Measurements from ENCODE around the gene EPHA8.

GRCh38 chr1:22598736-22599135 is 35.4 kb downstream of the EPHA8 start:
- TF ChIP-seq CTCF (IDR thresholded peaks at IDR 0.05) (no peak), POLR2A (IDR thresholded peaks at IDR 0.05; ENCODE audit: low read depth) (no peak), POLR2AphosphoS5 (IDR thresholded peaks at IDR 0.05) (no peak)
